Caco-2 (cell line): ENCODE data around the gene CASP10. TPM values are rescaled to one million over a fixed set of nuclear protein-coding genes. Genes with fewer than 3 reads are reported as not detected.

ENCODE experiments used
- BruUV-seq: library from RNA; stranded (reverse); fragments of 400-500 nt; replicated peaks from 2 replicates; lab custom pipeline; 2021; lab: Mats Ljungman, UMichigan
- CTCF ChIA-PET: fragments of 300-600 bp; sonication (Branson Sonifier 250); formaldehyde crosslinking; loops from one replicate; lab custom pipeline; 2022; ENCODE audit warnings: antibody characterized with exemption; lab: Charles Lee
- POLR2A ChIA-PET: fragments of 300-600 bp; sonication (Branson Sonifier 250); formaldehyde crosslinking; loops from one replicate; lab custom pipeline; 2022; ENCODE audit warnings: antibody characterized with exemption; lab: Charles Lee
- DNase-seq, 2 experiments: peaks; one replicate each; pipeline versions ENCODE4 v3.0.0 to v3.0.0-alpha.2; 2020 to 2022
- H3K27me3 ChIP-seq: replicated peaks from 2 replicates; pipeline ENCODE4 v1.6.0; 2011; ENCODE audit warnings: low read length; ENCODE audit not compliant: control insufficient read depth, insufficient read depth
- H3K36me3 ChIP-seq: 2 replicates; pipeline ENCODE4 v1.5.1; 2011; ENCODE audit warnings: low read length; ENCODE audit not compliant: control insufficient read depth, insufficient read depth
- H3K4me1 ChIP-seq: fragments of 250-450 bp; sonication (Bioruptor Pico); 2 replicates; pipeline ENCODE4 v1.5.1; 2020; ENCODE audit warnings: mild to moderate bottlenecking
- H3K4me3 ChIP-seq: 2 replicates; pipeline ENCODE4 v1.5.1; 2011; ENCODE audit warnings: low read depth, mild to moderate bottlenecking, control low read depth, low read length
- H3K9me3 ChIP-seq: fragments of 250-450 bp; sonication (Bioruptor Pico); 2 replicates; pipeline ENCODE4 v1.5.1; 2020; ENCODE audit warnings: mild to moderate bottlenecking, moderate library complexity
- H3K27ac Mint-ChIP-seq: one replicate; pipeline ENCODE4 v1.8.0; 2022; ENCODE audit warnings: mixed read lengths; ENCODE audit not compliant: unreplicated experiment
- H3K27me3 Mint-ChIP-seq: one replicate; pipeline ENCODE4 v1.8.0; 2022; ENCODE audit warnings: mixed read lengths; ENCODE audit not compliant: insufficient read depth, unreplicated experiment
- H3K36me3 Mint-ChIP-seq: one replicate; pipeline ENCODE4 v1.8.0; 2022; ENCODE audit warnings: mild to moderate bottlenecking, mixed read lengths; ENCODE audit not compliant: insufficient read depth, unreplicated experiment
- H3K4me1 Mint-ChIP-seq: one replicate; pipeline ENCODE4 v1.8.0; 2022; ENCODE audit warnings: low read depth, mixed read lengths; ENCODE audit not compliant: unreplicated experiment
- H3K4me3 Mint-ChIP-seq: one replicate; pipeline ENCODE4 v1.8.0; 2022; ENCODE audit warnings: mild to moderate bottlenecking, moderate library complexity, mixed read lengths; ENCODE audit not compliant: unreplicated experiment
- H3K9me3 Mint-ChIP-seq: one replicate; pipeline ENCODE4 v1.8.0; 2022; ENCODE audit warnings: mixed read lengths; ENCODE audit not compliant: unreplicated experiment
- CTCF ChIP-seq, 2 experiments: fragments of 200-600 bp in 1 of 2; IDR thresholded peaks; 1 replicate in 1 of 2; 2 replicates in 1 of 2; pipeline versions ENCODE4 v1.5.1 to v1.8.0; 2011 to 2022; ENCODE audit warnings: antibody characterized with exemption in 1 of 2, control low read depth in 1 of 2, inconsistent platforms in 1 of 2, low read depth in 1 of 2, low read length in 1 of 2, mild to moderate bottlenecking in 1 of 2, moderate library complexity in 1 of 2; ENCODE audit not compliant: insufficient read depth in 1 of 2, severe bottlenecking in 1 of 2, unreplicated experiment in 1 of 2
- intact Hi-C: fragments of 100-400 bp; cut with micrococcal nuclease; formaldehyde crosslinking; loops from one replicate; pipeline ENCODE4 v1.10.0; 2022; ENCODE audit not compliant: unreplicated experiment
- total RNA-seq: library from RNA; stranded (reverse); gene quantifications from 2 replicates; pipeline ENCODE4 v1.2.3, GENCODE V29; 2022

Gene CASP10
- total RNA-seq, 1 experiment from 2014 or later: 5.8 TPM

DNA sequence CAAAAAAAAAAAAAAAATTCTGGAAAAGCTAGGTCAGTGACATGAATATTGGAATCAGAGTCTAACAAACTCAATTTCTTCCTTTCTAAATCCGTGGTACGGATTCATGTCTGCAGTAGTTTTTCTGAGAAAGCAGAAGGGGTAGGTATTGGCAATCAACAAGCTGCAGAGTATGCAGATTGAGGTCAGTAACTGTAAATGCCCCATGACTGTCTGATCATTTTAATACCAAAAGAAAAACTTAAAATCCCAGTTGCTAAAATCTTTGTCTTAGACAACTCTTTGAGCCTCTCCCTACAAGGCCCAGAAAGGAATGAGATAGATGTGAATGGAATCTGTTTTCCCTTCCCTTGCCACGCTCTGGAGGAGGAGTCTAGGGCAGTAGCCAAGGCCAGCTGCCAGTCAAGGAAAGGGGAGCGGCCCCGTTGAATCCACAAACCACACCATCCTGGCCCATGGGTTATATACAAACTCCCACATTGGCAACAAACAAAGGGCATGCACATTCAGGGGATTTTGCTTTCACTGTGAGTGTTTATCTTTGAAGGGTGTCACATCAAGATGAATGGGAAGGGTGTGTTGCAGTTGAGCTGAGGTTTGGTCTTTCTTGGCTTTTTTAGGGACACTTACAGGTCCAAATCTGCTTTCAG lies 71.3 kb downstream of the CASP10 start:
- TF ChIP-seq CTCF (IDR thresholded peaks at IDR 0.05; ENCODE audit: insufficient read depth in 1 of 2, low read depth in 1 of 2, low read length in 1 of 2, severe bottlenecking in 1 of 2, unreplicated experiment in 1 of 2): no peak
- Histone ChIP-seq H3K9me3 (no peaks in the 10 kb centered on the region), H3K27me3 (no peaks in the 10 kb centered on the region), H3K4me3 (no peak overlapping the region), H3K36me3 (no peaks in the 10 kb centered on the region), H3K4me1 (0 out of 2 replicates have a peak, but pooled peaks cover 3% of the 10 kb centered on the region)
- Mint-ChIP-seq H3K4me3 (no peak overlapping the region), H3K27ac (no peak overlapping the region), H3K4me1 (no peaks in the 10 kb centered on the region), H3K36me3 (peaks cover 9% of the 10 kb centered on the region), H3K9me3 (peaks cover 11% of the 10 kb centered on the region), H3K27me3 (no peaks in the 10 kb centered on the region)
- POLR2A ChIA-PET: interaction anchor here (0.7 kb wide), 1 partner anchor 310 kb away, joined by 4 read pairs; no protein-coding TSS in a partner anchor
- intact Hi-C loops: no loop called here
- CTCF ChIA-PET: no interaction called here
- BruUV-seq: no TSS peak
- no peak for DNase-seq

GRCh38 chr2:201255408-201256033 lies 72.6 kb downstream of the CASP10 start:
- DNase-seq: no peak
- Mint-ChIP-seq H3K36me3 (peaks cover 9% of the 10 kb centered on the region), H3K9me3 (peaks cover 4% of the 10 kb centered on the region), H3K27me3 (no peaks in the 10 kb centered on the region), H3K27ac (no peak overlapping the region), H3K4me3 (no peak overlapping the region), H3K4me1 (peaks cover 4% of the 10 kb centered on the region)
- intact Hi-C loops: loop anchor here (5.0 kb wide), 1 partner anchor 107 kb away; no protein-coding TSS in a partner anchor
- Histone ChIP-seq H3K4me1 (peaks cover 8% of the 10 kb centered on the region), H3K9me3 (no peaks in the 10 kb centered on the region), H3K36me3 (no peaks in the 10 kb centered on the region), H3K27me3 (no peaks in the 10 kb centered on the region), H3K4me3 (no peak overlapping the region)
- no peak for TF ChIP-seq CTCF (IDR thresholded peaks at IDR 0.05; ENCODE audit: insufficient read depth in 1 of 2, low read depth in 1 of 2, low read length in 1 of 2, severe bottlenecking in 1 of 2, unreplicated experiment in 1 of 2)
- POLR2A ChIA-PET: no interaction called here
- CTCF ChIA-PET: no interaction called here
- BruUV-seq: no TSS peak

- Histone ChIP-seq H3K9me3 (no peaks in the 10 kb centered on the region), H3K36me3 (no peaks in the 10 kb centered on the region), H3K27me3 (no peaks in the 10 kb centered on the region), H3K4me1 (peaks cover 8% of the 10 kb centered on the region), H3K4me3 (no peak overlapping the region)
- Mint-ChIP-seq H3K27me3 (no peaks in the 10 kb centered on the region), H3K9me3 (no peaks in the 10 kb centered on the region), H3K4me3 (no peak overlapping the region), H3K27ac (peak overlapping the region; percentile 93), H3K36me3 (peaks cover 9% of the 10 kb centered on the region), H3K4me1 (peaks cover 8% of the 10 kb centered on the region)
- no peak for DNase-seq
- no TSS peak for BruUV-seq
- TF ChIP-seq CTCF (IDR thresholded peaks at IDR 0.05; ENCODE audit: insufficient read depth in 1 of 2, low read depth in 1 of 2, low read length in 1 of 2, severe bottlenecking in 1 of 2, unreplicated experiment in 1 of 2): no peak
- ChIA-PET CTCF (no interaction called here), POLR2A (no interaction called here)
- intact Hi-C loops: loop anchor here (5.0 kb wide), 1 partner anchor 106 kb away; no protein-coding TSS in a partner anchor
These were observed 73.1 kb downstream of the CASP10 start for GRCh38 chr2:201256082-201256481.
